GM12878 (cell line): Measurements from ENCODE around the gene H2AZ1.

Source experiments
- BHLHE40 ChIP-seq, 2 experiments: fragments of 450-650 bp in 1 of 2; IDR thresholded peaks; 2 replicates each; pipeline ENCODE4 v1.6.1; 2011 to 2017; ENCODE audit warnings: low read depth in 2 of 2, borderline replicate concordance in 1 of 2, improper control_type of control experiment in 1 of 2, low read length in 1 of 2, mild to moderate bottlenecking in 1 of 2
- YY1 ChIP-seq: IDR thresholded peaks from 2 replicates; pipeline ENCODE4 v1.6.1; 2011; ENCODE audit warnings: low read depth, mild to moderate bottlenecking, low read length

DNA sequence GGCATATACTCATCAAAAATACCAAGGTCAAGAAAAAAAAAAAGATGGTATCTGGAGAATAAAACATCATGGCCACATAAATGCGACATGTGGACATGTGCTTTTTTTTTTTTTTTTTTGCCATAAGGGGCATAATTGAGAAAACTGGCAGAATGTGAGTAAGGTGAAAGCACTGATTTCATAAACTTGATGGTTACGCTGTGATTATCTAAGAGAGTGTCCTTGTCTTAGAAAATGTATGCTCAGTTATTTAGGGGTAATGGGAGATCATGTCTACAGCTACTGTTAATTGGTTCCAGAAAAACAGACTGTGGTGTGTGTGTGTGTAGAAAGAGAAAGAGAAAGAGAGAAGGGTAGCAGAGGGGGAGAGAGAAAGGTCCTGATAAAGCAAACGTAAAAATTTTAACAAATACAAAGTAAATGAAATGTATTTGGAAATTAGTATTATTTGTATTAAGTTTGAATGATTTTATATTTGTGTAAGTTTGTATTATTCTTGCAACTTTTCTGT is 11.8 kb downstream of the H2AZ1 start:
- no peak for TF ChIP-seq YY1
- TF ChIP-seq BHLHE40 (IDR thresholded peaks at IDR 0.05; ENCODE audit: borderline replicate concordance in 1 of 2, low read depth in 2 of 2, low read length in 1 of 2): no peak
